Breast epithelium (tissue), 4 donors: Measurements from ENCODE around the gene ROBO2. TPM values are rescaled to one million over a fixed set of nuclear protein-coding genes. Genes with fewer than 3 reads are reported as not detected.

Experiments
- DNase-seq, 2 donors: peaks; one replicate each; pipeline ENCODE4 v3.0.0-alpha.2; 2019; ENCODE audit warnings: low spot score in 2 of 2
- H3K27ac ChIP-seq, 2 donors: fragments of 200-600 bp; sonication (generic) in 1 of 2; one replicate each; pipeline ENCODE4 v1.5.1; 2016 to 2019; ENCODE audit warnings: mild to moderate bottlenecking in 1 of 2
- H3K27me3 ChIP-seq, 2 donors: fragments of 200-600 bp; sonication (generic) in 1 of 2; one replicate each; pipeline versions ENCODE4 v1.5.1 to v1.6.0; 2017 to 2019; ENCODE audit warnings: control low read depth in 1 of 2, mild to moderate bottlenecking in 1 of 2
- H3K36me3 ChIP-seq: fragments of 200-600 bp; one replicate; pipeline ENCODE4 v1.5.1; 2019
- H3K4me1 ChIP-seq, 2 donors: fragments of 200-600 bp; sonication (generic); one replicate each; pipeline ENCODE4 v1.5.1; 2016 to 2019; ENCODE audit warnings: control low read depth in 1 of 2
- H3K4me3 ChIP-seq, 3 donors: fragments of 200-600 bp; sonication (generic); 1 replicate in 2 of 3; 2 replicates in 1 of 3; pipeline ENCODE4 v1.5.1; 2016 to 2019; ENCODE audit warnings: mild to moderate bottlenecking in 3 of 3, moderate library complexity in 2 of 3
- H3K9me3 ChIP-seq, 2 donors: fragments of 200-600 bp; sonication (generic) in 1 of 2; one replicate each; pipeline ENCODE4 v1.5.1; 2016 to 2019; ENCODE audit warnings: control low read depth in 1 of 2
- CTCF ChIP-seq, 3 donors: fragments of 450-650 bp; IDR thresholded peaks; one replicate each; pipeline ENCODE4 v1.5.1; 2016 to 2017; ENCODE audit warnings: antibody characterized with exemption in 3 of 3, mild to moderate bottlenecking in 3 of 3, moderate library complexity in 3 of 3
- POLR2A ChIP-seq: fragments of 450-650 bp; IDR thresholded peaks from one replicate; pipeline ENCODE4 v1.6.1; 2016; ENCODE audit warnings: antibody characterized with exemption, mild to moderate bottlenecking, moderate library complexity
- POLR2AphosphoS5 ChIP-seq, 3 donors: sonication (generic); formaldehyde crosslinking; IDR thresholded peaks; one replicate each; pipeline ENCODE4 v1.6.1; 2017; ENCODE audit warnings: antibody characterized with exemption in 3 of 3
- intact Hi-C: fragments of 100-400 bp; cut with DNase I; formaldehyde crosslinking; loops from one replicate; pipeline ENCODE4 v1.15.1; 2023; ENCODE audit warnings: low total_unique reads
- total RNA-seq, 3 donors: library from RNA; depleted of rRNA; stranded (reverse); fragments of >200 nt; gene quantifications; one replicate each; pipeline ENCODE4 v1.1.0, GENCODE V29; 2016

Gene ROBO2
- total RNA-seq, 3 donors from 2014 or later, result 0.98 to 1.4 (median 1.3) TPM

- no peaks in the 10 kb centered on the region for H3K4me1 ChIP-seq
- H3K36me3 ChIP-seq, result no peaks in the 10 kb centered on the region
- H3K27me3 ChIP-seq, result no peaks in the 10 kb centered on the region
- no peaks in the 10 kb centered on the region for H3K9me3 ChIP-seq
- DNase-seq, result no peak
- no peak for TF ChIP-seq CTCF (IDR thresholded peaks at IDR 0.05)
- TF ChIP-seq POLR2A, result no peak
- no peak for TF ChIP-seq POLR2AphosphoS5 (IDR thresholded peaks at IDR 0.05)
- intact Hi-C loops, result no loop called here
- no peak overlapping the region for H3K27ac ChIP-seq
- H3K4me3 ChIP-seq, result no peak overlapping the region
Observed at GRCh38 chr3:77324105-77324504, 284.2 kb downstream of the ROBO2 start.

GRCh38 chr3:77325280-77325679 lies 285.4 kb downstream of the ROBO2 start:
- Histone ChIP-seq H3K4me1 (no peaks in the 10 kb centered on the region), H3K4me3 (no peak overlapping the region), H3K36me3 (no peaks in the 10 kb centered on the region), H3K9me3 (no peaks in the 10 kb centered on the region), H3K27ac (no peak overlapping the region), H3K27me3 (no peaks in the 10 kb centered on the region)
- no peak for DNase-seq
- intact Hi-C loops, result no loop called here
- no peak for TF ChIP-seq CTCF (IDR thresholded peaks at IDR 0.05)
- no peak for TF ChIP-seq POLR2A
- TF ChIP-seq POLR2AphosphoS5 (IDR thresholded peaks at IDR 0.05), result no peak

- Histone ChIP-seq H3K9me3 (no peaks in the 10 kb centered on the region), H3K27ac (no peak overlapping the region), H3K4me3 (no peak overlapping the region), H3K27me3 (no peaks in the 10 kb centered on the region), H3K36me3 (no peaks in the 10 kb centered on the region), H3K4me1 (no peaks in the 10 kb centered on the region)
- DNase-seq, result no peak
- intact Hi-C loops, result no loop called here
- TF ChIP-seq POLR2AphosphoS5 (IDR thresholded peaks at IDR 0.05) (no peak), CTCF (IDR thresholded peaks at IDR 0.05) (no peak), POLR2A (no peak)
Observed at GRCh38 chr3:77325702-77326101, 285.8 kb downstream of the ROBO2 start.

- H3K27ac ChIP-seq, result no peak overlapping the region
Observed at GRCh38 chr3:77326586-77326985, 286.7 kb downstream of the ROBO2 start.

GRCh38 chr3:77328690-77329089 lies 288.8 kb downstream of the ROBO2 start:
- intact Hi-C loops, result no loop called here
- Histone ChIP-seq H3K4me1 (no peaks in the 10 kb centered on the region), H3K4me3 (no peak overlapping the region), H3K27me3 (no peaks in the 10 kb centered on the region), H3K36me3 (no peaks in the 10 kb centered on the region), H3K27ac (no peak overlapping the region), H3K9me3 (no peaks in the 10 kb centered on the region)
- no peak for TF ChIP-seq CTCF (IDR thresholded peaks at IDR 0.05)
- TF ChIP-seq POLR2A, result no peak
- TF ChIP-seq POLR2AphosphoS5 (IDR thresholded peaks at IDR 0.05), result no peak
- DNase-seq, result no peak

More at GRCh38 chr3:77326586-77326985, 286.7 kb downstream of the ROBO2 start:
- Histone ChIP-seq H3K27me3 (no peaks in the 10 kb centered on the region), H3K9me3 (no peaks in the 10 kb centered on the region), H3K36me3 (no peaks in the 10 kb centered on the region), H3K4me1 (no peaks in the 10 kb centered on the region), H3K4me3 (no peak overlapping the region)
- TF ChIP-seq CTCF (IDR thresholded peaks at IDR 0.05) (no peak), POLR2AphosphoS5 (IDR thresholded peaks at IDR 0.05) (no peak), POLR2A (no peak)
- intact Hi-C loops, result no loop called here
- no peak for DNase-seq
